ENCODE measurements around the gene PRMT5.
A peak's percentile ranks its signal among the peaks of the same experiment; 100 is the strongest.

Gene PRMT5

GRCh38 chr14:22888662-22889061 lies 40.5 kb downstream of the PRMT5 start:
- H3K4me3 ChIP-seq (ENCODE audit: low read depth, low read length) = peak overlapping the region; percentile 68; the same call in 1 of the 2 replicates
- DNase-seq (ENCODE audit: low read depth) = peak; percentile 78
- no peak for TF ChIP-seq CTCF (IDR thresholded peaks at IDR 0.05; ENCODE audit: low read depth, low read length, missing control alignments)

- TF ChIP-seq CTCF (IDR thresholded peaks at IDR 0.05; ENCODE audit: low read depth, low read length, missing control alignments) = no peak
- DNase-seq (ENCODE audit: low read depth) = peak; percentile 71
- peak overlapping the region; percentile 68 for H3K4me3 ChIP-seq (ENCODE audit: low read depth, low read length)
These were observed 41.2 kb downstream of the PRMT5 start for GRCh38 chr14:22887990-22888378.

- DNase-seq (ENCODE audit: low read depth) = peak; percentile 90
- H3K4me3 ChIP-seq (ENCODE audit: low read depth, low read length) = peak overlapping the region; percentile 68
- TF ChIP-seq CTCF (IDR thresholded peaks at IDR 0.05; ENCODE audit: low read depth, low read length, missing control alignments) = no peak
These were observed 41.8 kb downstream of the PRMT5 start for GRCh38 chr14:22887260-22887989.

GRCh38 chr14:22886500-22887259 lies 42.5 kb downstream of the PRMT5 start:
- peak; percentile 68 for DNase-seq (ENCODE audit: low read depth)
- H3K4me3 ChIP-seq (ENCODE audit: low read depth, low read length) = peak overlapping the region; percentile 68
- TF ChIP-seq CTCF (IDR thresholded peaks at IDR 0.05; ENCODE audit: low read depth, low read length, missing control alignments) = peak; percentile 42

GRCh38 chr14:22885975-22886374 lies 43.2 kb downstream of the PRMT5 start:
- no peak for TF ChIP-seq CTCF (IDR thresholded peaks at IDR 0.05; ENCODE audit: low read depth, low read length, missing control alignments)
- DNase-seq (ENCODE audit: low read depth) = no peak
- peak overlapping the region; percentile 68 for H3K4me3 ChIP-seq (ENCODE audit: low read depth, low read length)

- H3K4me3 ChIP-seq (ENCODE audit: low read depth, low read length) = no peak overlapping the region
- no peak for DNase-seq (ENCODE audit: low read depth)
- TF ChIP-seq CTCF (IDR thresholded peaks at IDR 0.05; ENCODE audit: low read depth, low read length, missing control alignments) = no peak
These were observed 44.2 kb downstream of the PRMT5 start for GRCh38 chr14:22884738-22885523.

All from GM12864 (cell line).